ENCODE results near the gene HRK. TPM values are rescaled to one million over a fixed set of nuclear protein-coding genes. Genes with fewer than 3 reads are reported as not detected.

Gene HRK
- total and polyA plus RNA-seq, 2 of the 8 experiments (the other 6 are each of a cell fraction or from before 2014, with no cell fraction given), result 1.6 to 2.7 TPM

GRCh38 chr12:116832353-116832752 lies 48.9 kb downstream of the HRK start:
- no peak overlapping the region for H3K9ac ChIP-seq (replicated peaks in 1 of 4; ENCODE audit: extremely low read depth in 1 of 4, low read depth in 3 of 4, low read length in 3 of 4)
- no peak overlapping the region for H3K56ac ChIP-seq (replicated peaks; ENCODE audit: insufficient read length, low read depth, low read length)
- no peak overlapping the region for H4K8ac ChIP-seq (ENCODE audit: extremely low read depth, insufficient read depth, low read length)
- H2BK5ac ChIP-seq (ENCODE audit: low read depth, low read length), result no peak overlapping the region
- no peaks in the 10 kb centered on the region for H3K79me2 ChIP-seq (ENCODE audit: control insufficient read depth in 1 of 2, insufficient read depth in 2 of 2, low read length in 2 of 2)
- no peak overlapping the region for H3K27ac ChIP-seq (ENCODE audit: low read depth, low read length)
- no peak overlapping the region for H2AK5ac ChIP-seq (ENCODE audit: low read depth, low read length)
- H4K91ac ChIP-seq (replicated peaks; ENCODE audit: insufficient read length, low read length), result no peak overlapping the region
- peaks cover 0 to 3% (median 0%) of the 10 kb centered on the region in 4 experiments; a peak in 1 of 7 replicates for H3K4me1 ChIP-seq (replicated peaks in 1 of 4; ENCODE audit: control insufficient read depth in 3 of 4, insufficient read depth in 4 of 4, low read length in 3 of 4)
- H3K23me2 ChIP-seq (ENCODE audit: low read depth, low read length), result no peaks in the 10 kb centered on the region
- no peak overlapping the region for H3K14ac ChIP-seq (ENCODE audit: insufficient read length)
- no peak overlapping the region for H2BK15ac ChIP-seq (ENCODE audit: low read length)
- H2AFZ ChIP-seq (ENCODE audit: low read length), result no peak overlapping the region
- no peak overlapping the region for H3K18ac ChIP-seq (ENCODE audit: extremely low read depth, low read length)
- H3K27me3 ChIP-seq (replicated peaks in 1 of 4; ENCODE audit: control insufficient read depth in 3 of 4, extremely low read depth in 1 of 4, insufficient read depth in 3 of 4, low read length in 3 of 4), result no peaks in the 10 kb centered on the region
- H3K4me3 ChIP-seq (ENCODE audit: extremely low read depth in 1 of 4, insufficient read depth in 2 of 4, low read depth in 3 of 4, low read length in 4 of 4), result no peak overlapping the region
- TF ChIP-seq KDM1A (IDR thresholded peaks at IDR 0.05; ENCODE audit: borderline replicate concordance, low read length), result no peak
- no peak for TF ChIP-seq RFX5 (IDR thresholded peaks at IDR 0.05; ENCODE audit: borderline replicate concordance, low read depth, low read length)
- TF ChIP-seq NANOG (IDR thresholded peaks at IDR 0.05; ENCODE audit: insufficient read depth, low read depth, low read length, poor library complexity, severe bottlenecking), result no peak
- TF ChIP-seq SP2 (IDR thresholded peaks at IDR 0.05; ENCODE audit: low read length), result no peak
- TF ChIP-seq SP4 (IDR thresholded peaks at IDR 0.05; ENCODE audit: low read length), result no peak
- TF ChIP-seq CHD1 (IDR thresholded peaks at IDR 0.05; ENCODE audit: low read depth, low read length), result no peak
- TF ChIP-seq POU5F1 (IDR thresholded peaks at IDR 0.05; ENCODE audit: low read depth, low read length), result no peak
- TF ChIP-seq PHF8 (conservative IDR thresholded peaks at IDR 0.05; ENCODE audit: low read depth, low read length), result no peak
- no peak for TF ChIP-seq JUND (IDR thresholded peaks at IDR 0.05; ENCODE audit: low read length)
- no peak for TF ChIP-seq KDM4A (IDR thresholded peaks at IDR 0.05; ENCODE audit: low read depth, low read length, severe bottlenecking)
- TF ChIP-seq RAD21 (IDR thresholded peaks at IDR 0.05 in 1 of 2, conservative IDR thresholded peaks at IDR 0.05 in 1 of 2; ENCODE audit: low read depth in 2 of 2, low read length in 2 of 2), result no peak
- TF ChIP-seq GABPA (IDR thresholded peaks at IDR 0.05; ENCODE audit: borderline replicate concordance, insufficient read depth, low read length), result no peak
- TF ChIP-seq MAFK (IDR thresholded peaks at IDR 0.05; ENCODE audit: low read depth, low read length), result no peak
- TF ChIP-seq TAF7 (optimal IDR thresholded peaks at IDR 0.05; ENCODE audit: borderline replicate concordance, low read depth, low read length), result no peak
- no peak for TF ChIP-seq POLR2A (IDR thresholded peaks at IDR 0.05; ENCODE audit: control extremely low read depth in 1 of 2, low read depth in 2 of 2, low read length in 2 of 2)
- POLR2A ChIA-PET (ENCODE audit: partially characterized antibody), result interaction anchor here (0.8 kb wide), 1 partner anchor 26 kb away, joined by 3 read pairs; no protein-coding TSS in a partner anchor
- no peak overlapping the region for H4K5ac ChIP-seq (ENCODE audit: insufficient read length, low read depth, low read length)
- H2BK120ac ChIP-seq (replicated peaks; ENCODE audit: low read depth, low read length), result no peak overlapping the region
- no peaks in the 10 kb centered on the region for H3K9me3 ChIP-seq (ENCODE audit: insufficient read depth in 2 of 2, low read depth in 1 of 2, low read length in 1 of 2)
- FAIRE-seq (no peak), DNase-seq (ENCODE audit: low read depth in 1 of 2, low spot score in 2 of 2) (no peak)
- H3K79me1 ChIP-seq (ENCODE audit: low read depth, low read length), result no peaks in the 10 kb centered on the region
- CTCF ChIA-PET (ENCODE audit: partially characterized antibody), result interaction anchor here (1.0 to 2.2 kb wide), 2 partner anchors 9 to 31 kb away, joined by 3 to 7 read pairs; no protein-coding TSS in a partner anchor
- WGBS, 2 experiments (ENCODE audit: extremely low coverage in 1 of 2, insufficient coverage in 1 of 2, insufficient read length in 1 of 2, insufficient replicate concordance in 2 of 2, low coverage in 1 of 2, low lambda C conversion rate in 2 of 2, missing lambda C conversion rate in 1 of 2), result 92% methylated on average over 6 of the region's 6 CpGs; no CpG with 5 or more reads in 1 of the 2 experiments
- peaks cover 0 to 2% of the 10 kb centered on the region in 2 experiments for H4K20me1 ChIP-seq (replicated peaks in 1 of 2; ENCODE audit: control insufficient read depth in 1 of 2, insufficient read depth in 2 of 2, low read length in 2 of 2)
- H3K4ac ChIP-seq (replicated peaks; ENCODE audit: insufficient read length, low read depth, low read length), result no peak overlapping the region
- peaks cover 0 to 3% (median 0%) of the 10 kb centered on the region in 4 experiments; a peak in 3 of 8 replicates for H3K36me3 ChIP-seq (ENCODE audit: control insufficient read depth in 2 of 4, insufficient read depth in 4 of 4, low read length in 3 of 4)
- no peak overlapping the region for H2BK20ac ChIP-seq (ENCODE audit: low read length)
- H2BK12ac ChIP-seq (ENCODE audit: low read depth, low read length), result no peak overlapping the region
- no peak overlapping the region for H3K4me2 ChIP-seq (ENCODE audit: insufficient read depth in 1 of 2, low read depth in 2 of 2, low read length in 2 of 2)
- no peak overlapping the region for H3K23ac ChIP-seq (ENCODE audit: insufficient read length)
